ENCODE data around the gene E2F4. TPM values are rescaled to one million over a fixed set of nuclear protein-coding genes. Genes with fewer than 3 reads are reported as not detected.

Gene E2F4
- total and polyA plus RNA-seq, 9 of the 15 experiments (the other 6 are each of a cell fraction or from before 2014, with no cell fraction given) = 9.7 to 139 (median 106) TPM

- TF ChIP-seq ARID4B (CRISPR knock-in tag; IDR thresholded peaks at IDR 0.05) = peak; percentile 49; the same call in 1 of the 2 replicates
- no peak for TF ChIP-seq SREBF2 (CRISPR knock-in tag; IDR thresholded peaks at IDR 0.05)
- no peak for TF ChIP-seq NR2C2 (CRISPR knock-in tag; IDR thresholded peaks at IDR 0.05)
- TF ChIP-seq NR2C2 (tag; IDR thresholded peaks at IDR 0.05) = peak; percentile 67; the same call in 1 of the 2 replicates
- 0 out of 2 replicates have a peak, but pooled peaks have one; percentile 8 for TF ChIP-seq NFIC (IDR thresholded peaks at IDR 0.05)
Observed at GRCh38 chr16:67170168-67170948, 21.6 kb upstream of the E2F4 start, which contains the start of gene NOL3 (continued).
